Thyroid gland (tissue), 4 donors: Measurements from ENCODE around the gene CCDC86. TPM values are rescaled to one million over a fixed set of nuclear protein-coding genes. Genes with fewer than 3 reads are reported as not detected.

Experiments used
- DNase-seq, 2 donors: peaks; one replicate each; pipeline ENCODE4 v3.0.0-alpha.2; 2019
- H3K27ac ChIP-seq, 3 donors: fragments of 200-600 bp; sonication (generic); 1 replicate in 2 of 3; 2 replicates in 1 of 3; pipeline ENCODE4 v1.5.1; 2016 to 2019; ENCODE audit warnings: mild to moderate bottlenecking in 1 of 3, moderate library complexity in 1 of 3
- H3K27me3 ChIP-seq: fragments of 200-600 bp; sonication (generic); one replicate; pipeline ENCODE4 v1.5.1; 2019
- H3K36me3 ChIP-seq, 2 donors: fragments of 200-600 bp; sonication (generic); one replicate each; pipeline ENCODE4 v1.5.1; 2016 to 2019
- H3K4me1 ChIP-seq, 2 donors: fragments of 200-600 bp; sonication (generic); one replicate each; pipeline ENCODE4 v1.5.1; 2017 to 2019
- H3K4me3 ChIP-seq, 3 donors: fragments of 200-600 bp; sonication (generic); replicated peaks in 1 of 3; 1 replicate in 2 of 3; 2 replicates in 1 of 3; pipeline ENCODE4 v1.5.1; 2016; ENCODE audit warnings: mild to moderate bottlenecking in 1 of 3
- H3K9me3 ChIP-seq: fragments of 200-600 bp; sonication (generic); one replicate; pipeline ENCODE4 v1.5.1; 2017
- POLR2A ChIP-seq, 2 donors: fragments of 450-650 bp; IDR thresholded peaks; one replicate each; pipeline ENCODE4 v1.6.1; 2017; ENCODE audit warnings: antibody characterized with exemption in 2 of 2, mild to moderate bottlenecking in 2 of 2, moderate library complexity in 1 of 2
- WGBS, 2 donors: methylation state at CpG; one replicate each; pipeline ENCODE4 v1.1.5; 2017; 5-methylcytosine and 5-hydroxymethylcytosine counted together
- intact Hi-C: fragments of 100-400 bp; cut with DNase I; formaldehyde crosslinking; loops from one replicate; pipeline ENCODE4 v1.15.1; 2023
- total RNA-seq, 4 donors: library from RNA; depleted of rRNA; stranded (reverse); fragments of >200 nt; gene quantifications; one replicate each; pipeline ENCODE4 v1.2.3, GENCODE V29; 2016
- TF ChIP-seq, protein P1 (sequence below), 6 experiments: fragments of 200-600 bp in 3 of 6; fragments of 450-650 bp in 3 of 6; sonication (generic) in 3 of 6; IDR thresholded peaks; one replicate each; pipeline ENCODE4 v1.5.1; 2016 to 2019; ENCODE audit warnings: antibody characterized with exemption in 6 of 6, mild to moderate bottlenecking in 2 of 6, inconsistent platforms in 1 of 6, moderate library complexity in 1 of 6

CCDC86 gene
- total RNA-seq, 4 donors from 2014 or later, result 6.7 to 19.6 (median 14.2) TPM

DNA sequence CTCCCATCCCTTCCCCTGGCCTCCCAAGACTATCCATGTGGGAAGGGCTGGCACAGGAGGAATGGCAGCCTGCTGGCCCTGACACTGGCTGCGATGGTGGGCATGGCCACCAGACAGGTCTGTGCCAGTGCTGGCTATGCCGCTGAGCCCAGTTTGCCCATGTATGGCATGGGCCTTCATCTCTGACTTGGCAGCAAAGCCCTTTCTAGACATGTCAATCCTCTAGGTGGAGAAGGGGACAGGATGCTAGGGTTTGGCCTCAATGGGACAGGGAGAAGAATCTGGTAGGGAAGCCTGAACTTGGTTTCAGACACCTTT lies 34.2 kb downstream of the CCDC86 start:
- TF ChIP-seq, protein P1, sequence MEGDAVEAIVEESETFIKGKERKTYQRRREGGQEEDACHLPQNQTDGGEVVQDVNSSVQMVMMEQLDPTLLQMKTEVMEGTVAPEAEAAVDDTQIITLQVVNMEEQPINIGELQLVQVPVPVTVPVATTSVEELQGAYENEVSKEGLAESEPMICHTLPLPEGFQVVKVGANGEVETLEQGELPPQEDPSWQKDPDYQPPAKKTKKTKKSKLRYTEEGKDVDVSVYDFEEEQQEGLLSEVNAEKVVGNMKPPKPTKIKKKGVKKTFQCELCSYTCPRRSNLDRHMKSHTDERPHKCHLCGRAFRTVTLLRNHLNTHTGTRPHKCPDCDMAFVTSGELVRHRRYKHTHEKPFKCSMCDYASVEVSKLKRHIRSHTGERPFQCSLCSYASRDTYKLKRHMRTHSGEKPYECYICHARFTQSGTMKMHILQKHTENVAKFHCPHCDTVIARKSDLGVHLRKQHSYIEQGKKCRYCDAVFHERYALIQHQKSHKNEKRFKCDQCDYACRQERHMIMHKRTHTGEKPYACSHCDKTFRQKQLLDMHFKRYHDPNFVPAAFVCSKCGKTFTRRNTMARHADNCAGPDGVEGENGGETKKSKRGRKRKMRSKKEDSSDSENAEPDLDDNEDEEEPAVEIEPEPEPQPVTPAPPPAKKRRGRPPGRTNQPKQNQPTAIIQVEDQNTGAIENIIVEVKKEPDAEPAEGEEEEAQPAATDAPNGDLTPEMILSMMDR (IDR thresholded peaks at IDR 0.05), result no peak
- no peak for TF ChIP-seq POLR2A (IDR thresholded peaks at IDR 0.05)
- no peaks in the 10 kb centered on the region for H3K9me3 ChIP-seq
- no peaks in the 10 kb centered on the region for H3K27me3 ChIP-seq
- intact Hi-C loops, result no loop called here
- 100% methylated on average over 2 of the region's 2 CpGs for WGBS, 2 donors
- H3K4me3 ChIP-seq, result no peak overlapping the region
- peaks cover 7 to 14% of the 10 kb centered on the region in 2 donors for H3K4me1 ChIP-seq
- no peak overlapping the region for H3K27ac ChIP-seq
- no peaks in the 10 kb centered on the region for H3K36me3 ChIP-seq
- DNase-seq, result no peak

DNA sequence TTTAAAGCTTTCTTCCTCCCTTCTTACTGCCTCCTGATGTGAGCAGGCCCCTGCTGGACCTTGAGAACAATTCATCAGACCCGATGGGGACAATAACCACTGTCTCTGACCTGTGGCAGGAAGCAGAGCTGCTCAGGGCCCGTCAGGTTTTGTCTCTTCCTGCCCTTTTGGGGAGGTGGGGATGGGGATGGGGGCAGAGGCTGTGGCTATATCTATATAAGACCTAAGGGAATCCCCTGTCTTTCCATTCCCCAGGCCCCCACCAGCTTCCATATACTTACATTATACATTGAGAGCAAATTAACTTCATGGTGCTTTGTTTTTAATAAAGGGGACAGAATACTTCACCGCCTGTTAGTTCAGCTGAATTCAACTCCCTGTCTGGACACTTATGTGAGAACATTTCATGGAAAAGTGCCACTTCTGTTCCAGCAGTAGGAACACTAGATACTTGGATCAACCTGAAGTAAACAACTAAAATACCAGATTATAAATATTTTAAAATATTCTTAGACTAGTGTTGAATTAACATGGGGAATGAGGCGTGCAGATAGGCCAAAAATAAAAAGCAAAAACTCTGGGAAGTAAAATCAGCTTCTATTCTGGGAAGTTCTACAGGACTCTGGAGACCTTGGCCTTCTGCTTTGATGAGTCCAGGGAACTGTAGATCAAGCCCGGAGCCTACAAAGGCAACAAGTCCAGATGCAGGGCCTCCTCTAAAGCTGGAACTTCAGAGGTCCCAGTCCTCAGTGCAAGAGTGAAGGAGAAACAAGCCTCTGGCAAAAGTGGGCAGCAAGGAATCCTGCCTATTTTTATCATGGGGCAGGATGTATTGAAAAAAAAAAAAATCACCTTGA lies 36.6 kb downstream of the CCDC86 start:
- H3K9me3 ChIP-seq, result no peaks in the 10 kb centered on the region
- no peak for DNase-seq
- intact Hi-C loops, result no loop called here
- 65 to 81% methylated on average over 5 of the region's 5 CpGs for WGBS, 2 donors
- TF ChIP-seq, protein P1 (IDR thresholded peaks at IDR 0.05), result no peak
- TF ChIP-seq POLR2A (IDR thresholded peaks at IDR 0.05), result no peak
- peak overlapping the region in 2 of 3 donors; percentile 31 to 55 for H3K27ac ChIP-seq
- H3K4me3 ChIP-seq, result no peak overlapping the region
- no peaks in the 10 kb centered on the region for H3K36me3 ChIP-seq
- H3K4me1 ChIP-seq, result peaks cover 8 to 9% of the 10 kb centered on the region in 2 donors
- H3K27me3 ChIP-seq, result no peaks in the 10 kb centered on the region

- Histone ChIP-seq H3K4me1 (peaks cover 8 to 9% of the 10 kb centered on the region in 2 donors), H3K4me3 (no peak overlapping the region), H3K27me3 (no peaks in the 10 kb centered on the region), H3K9me3 (no peaks in the 10 kb centered on the region), H3K36me3 (no peaks in the 10 kb centered on the region), H3K27ac (no peak overlapping the region)
- no peak for DNase-seq
- intact Hi-C loops, result no loop called here
- no peak for TF ChIP-seq POLR2A (IDR thresholded peaks at IDR 0.05)
- TF ChIP-seq, protein P1 (IDR thresholded peaks at IDR 0.05), result no peak
- WGBS, 2 donors, result 87 to 88% methylated on average over 1 of the region's 1 CpG
Observed at GRCh38 chr11:60879104-60879503, 37.2 kb downstream of the CCDC86 start.

DNA sequence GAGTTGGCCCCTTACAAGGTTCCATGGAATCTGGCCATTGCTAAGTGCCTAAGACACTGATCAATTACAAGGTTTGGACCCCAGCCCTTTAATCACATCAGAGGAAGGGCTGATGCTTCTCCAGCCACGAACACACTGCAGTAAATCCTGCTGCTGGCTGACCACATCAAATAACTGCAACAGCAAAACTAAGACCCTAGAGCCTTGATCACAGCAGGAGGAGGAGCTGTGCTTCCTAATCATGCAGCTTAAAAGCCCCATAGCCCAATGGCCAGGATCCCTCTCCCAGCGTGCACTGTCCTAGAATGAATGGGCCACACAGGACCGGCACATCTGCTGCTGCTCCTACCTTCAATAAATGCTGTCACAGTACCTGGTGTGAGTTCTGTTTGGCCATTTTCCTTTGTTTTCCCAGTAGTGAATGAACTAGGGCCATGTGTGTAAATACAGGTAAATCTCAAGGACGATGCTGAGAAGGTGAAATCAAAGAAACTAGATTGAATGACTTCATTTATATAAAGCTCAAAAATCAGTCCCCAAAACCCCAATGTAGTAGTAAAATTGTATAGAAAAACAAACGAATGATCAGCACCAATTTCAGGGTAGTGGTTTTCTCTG lies 38.2 kb downstream of the CCDC86 start:
- no peak overlapping the region for H3K4me3 ChIP-seq
- intact Hi-C loops, result no loop called here
- TF ChIP-seq, protein P1 (IDR thresholded peaks at IDR 0.05), result no peak
- TF ChIP-seq POLR2A (IDR thresholded peaks at IDR 0.05), result no peak
- 86 to 92% methylated on average over 5 of the region's 5 CpGs for WGBS, 2 donors
- H3K36me3 ChIP-seq, result no peaks in the 10 kb centered on the region
- no peaks in the 10 kb centered on the region for H3K27me3 ChIP-seq
- H3K27ac ChIP-seq, result no peak overlapping the region
- H3K4me1 ChIP-seq, result peaks cover 8 to 9% of the 10 kb centered on the region in 2 donors
- H3K9me3 ChIP-seq, result no peaks in the 10 kb centered on the region
- no peak for DNase-seq
